ENCODE data around the gene UBE2L3.
"Not testable (repeated sequence)": the region's sequence is repeated elsewhere in the genome, so short reads cannot be mapped to it uniquely, and the experiment has no call there.

- not testable (repeated sequence) for TF ChIP-seq CTCF (tag by site-specific recombination; IDR thresholded peaks at IDR 0.05); ZNF121 (tag by site-specific recombination; IDR thresholded peaks at IDR 0.05); REST (tag by site-specific recombination; IDR thresholded peaks at IDR 0.05); ATF2 (tag by site-specific recombination; IDR thresholded peaks at IDR 0.05; ENCODE audit: low read depth); ZNF704 (tag by site-specific recombination; IDR thresholded peaks at IDR 0.05)
Measured at GRCh38 chr22:21581009-21581713, 13.6 kb downstream of the UBE2L3 start.

Data from HEK293 (cell line).